Mucosa of descending colon (tissue), 3 donors: ENCODE data around the gene SCN8A. TPM values are rescaled to one million over a fixed set of nuclear protein-coding genes. Genes with fewer than 3 reads are reported as not detected.

Experiments used
- ATAC-seq: fragments of 200-7000 bp; cut with Tn5 transposase; one replicate; pipeline ENCODE4 v1.9.1; 2020; ENCODE audit warnings: mild to moderate bottlenecking, moderate library complexity
- DNase-seq, 3 donors: peaks; one replicate each; pipeline ENCODE4 v3.0.0-alpha.2; 2020
- H3K36me3 ChIP-seq: fragments of 200-600 bp; one replicate; pipeline ENCODE4 v1.8.0; 2021; ENCODE audit warnings: low read depth, mild to moderate bottlenecking
- H3K4me1 ChIP-seq: fragments of 200-600 bp; one replicate; pipeline ENCODE4 v1.8.0; 2021; ENCODE audit warnings: low read depth, mild to moderate bottlenecking
- H3K4me3 ChIP-seq: fragments of 200-600 bp; one replicate; pipeline ENCODE4 v1.8.0; 2021; ENCODE audit warnings: mild to moderate bottlenecking
- H3K9me3 ChIP-seq: fragments of 200-600 bp; one replicate; pipeline ENCODE4 v1.8.0; 2021; ENCODE audit warnings: mild to moderate bottlenecking
- intact Hi-C, 2 donors: fragments of 100-400 bp; cut with DNase I in 1 of 2; cut with micrococcal nuclease in 1 of 2; formaldehyde crosslinking; loops; one replicate each; pipeline versions ENCODE4 v1.11.0 to v1.11.1; 2022; cut with DNase I, micrococcal nuclease
- total RNA-seq, 3 donors: library from RNA; stranded (reverse); fragmentation: NEBNext Ultra II Directional in 2 of 3; extraction: Animal tissue kit (Norgen Biotek cat#: 25700) in 2 of 3; gene quantifications; one replicate each; pipeline versions ENCODE4 v1.2.1 to v1.2.4, GENCODE V29; 2021 to 2023
- TF ChIP-seq, protein P1 (sequence below): fragments of 200-600 bp; IDR thresholded peaks from one replicate; pipeline ENCODE4 v1.8.0; 2022; ENCODE audit warnings: antibody characterized with exemption, mild to moderate bottlenecking
- donor health status: DM: no; HTN: no; CAD: no; lungs with moderate emphysema.
- donor health status: DM: no; HTN: no; CAD: no.
- donor health status: DM: no; HTN: yes; CAD: no.

Gene SCN8A
- total RNA-seq, 3 donors from 2014 or later, result 2.7 to 5.2 (median 3.6) TPM

DNA sequence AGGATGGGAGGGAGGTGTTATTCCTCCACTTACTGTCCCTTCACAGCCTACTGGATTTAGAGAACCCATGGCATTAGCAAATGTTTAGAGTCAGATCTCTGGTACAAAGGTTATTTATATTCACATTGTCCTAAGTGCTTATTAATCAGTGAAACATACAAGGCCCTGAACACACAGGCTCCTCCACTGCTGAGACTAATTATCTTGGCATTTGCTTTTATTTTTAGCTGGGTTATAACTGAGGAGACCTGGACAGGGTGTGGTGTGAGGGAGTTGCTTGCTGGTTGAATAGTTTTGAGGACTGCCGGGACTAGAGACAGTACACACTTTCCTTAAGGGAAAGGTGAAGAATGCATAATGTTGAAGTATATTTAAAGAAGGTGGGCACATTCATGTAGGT is 180.0 kb downstream of the SCN8A start:
- H3K9me3 ChIP-seq, result no peaks in the 10 kb centered on the region
- intact Hi-C loops, result no loop called here

DNA sequence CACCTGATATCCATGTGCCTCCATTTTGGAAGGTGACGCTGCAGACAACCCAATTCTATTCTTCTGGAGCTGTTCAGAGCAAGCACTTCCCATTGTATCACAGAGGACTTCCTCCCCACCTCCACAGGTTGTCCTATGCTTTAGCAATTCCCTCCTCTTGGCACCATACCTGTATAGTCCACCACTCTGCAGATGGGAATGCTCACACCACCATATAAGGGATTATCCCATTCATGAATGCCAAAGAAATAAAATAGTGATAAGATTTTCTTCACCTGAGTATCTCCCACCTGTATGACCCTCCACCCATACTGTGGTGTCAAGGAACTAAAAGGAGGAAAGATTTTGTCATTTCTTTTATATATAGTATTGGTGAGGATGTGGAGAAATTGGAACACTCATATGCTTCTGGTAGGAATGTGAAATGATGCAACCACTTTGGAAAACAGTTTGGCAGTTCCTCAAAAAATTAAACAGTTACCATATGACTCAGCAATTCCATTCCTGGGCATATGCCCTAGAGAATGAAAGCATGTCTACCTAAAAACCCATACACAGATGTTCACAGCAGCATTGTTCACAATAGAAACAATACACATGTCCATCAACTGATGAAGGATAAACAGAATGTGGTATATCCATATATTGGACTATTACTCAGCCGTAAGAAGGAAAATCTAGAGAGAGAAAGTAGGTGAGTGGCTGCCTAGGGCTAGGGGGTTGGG is 182.3 kb downstream of the SCN8A start:
- no peak for ATAC-seq

More for the DNA sequence above, 180.0 kb downstream of the SCN8A start:
- DNase-seq (no peak), ATAC-seq (no peak)
- H3K4me3 ChIP-seq, result no peak overlapping the region
- H3K36me3 ChIP-seq, result no peaks in the 10 kb centered on the region
- no peaks in the 10 kb centered on the region for H3K4me1 ChIP-seq
- TF ChIP-seq, protein P1, sequence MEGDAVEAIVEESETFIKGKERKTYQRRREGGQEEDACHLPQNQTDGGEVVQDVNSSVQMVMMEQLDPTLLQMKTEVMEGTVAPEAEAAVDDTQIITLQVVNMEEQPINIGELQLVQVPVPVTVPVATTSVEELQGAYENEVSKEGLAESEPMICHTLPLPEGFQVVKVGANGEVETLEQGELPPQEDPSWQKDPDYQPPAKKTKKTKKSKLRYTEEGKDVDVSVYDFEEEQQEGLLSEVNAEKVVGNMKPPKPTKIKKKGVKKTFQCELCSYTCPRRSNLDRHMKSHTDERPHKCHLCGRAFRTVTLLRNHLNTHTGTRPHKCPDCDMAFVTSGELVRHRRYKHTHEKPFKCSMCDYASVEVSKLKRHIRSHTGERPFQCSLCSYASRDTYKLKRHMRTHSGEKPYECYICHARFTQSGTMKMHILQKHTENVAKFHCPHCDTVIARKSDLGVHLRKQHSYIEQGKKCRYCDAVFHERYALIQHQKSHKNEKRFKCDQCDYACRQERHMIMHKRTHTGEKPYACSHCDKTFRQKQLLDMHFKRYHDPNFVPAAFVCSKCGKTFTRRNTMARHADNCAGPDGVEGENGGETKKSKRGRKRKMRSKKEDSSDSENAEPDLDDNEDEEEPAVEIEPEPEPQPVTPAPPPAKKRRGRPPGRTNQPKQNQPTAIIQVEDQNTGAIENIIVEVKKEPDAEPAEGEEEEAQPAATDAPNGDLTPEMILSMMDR, result no peak

DNA sequence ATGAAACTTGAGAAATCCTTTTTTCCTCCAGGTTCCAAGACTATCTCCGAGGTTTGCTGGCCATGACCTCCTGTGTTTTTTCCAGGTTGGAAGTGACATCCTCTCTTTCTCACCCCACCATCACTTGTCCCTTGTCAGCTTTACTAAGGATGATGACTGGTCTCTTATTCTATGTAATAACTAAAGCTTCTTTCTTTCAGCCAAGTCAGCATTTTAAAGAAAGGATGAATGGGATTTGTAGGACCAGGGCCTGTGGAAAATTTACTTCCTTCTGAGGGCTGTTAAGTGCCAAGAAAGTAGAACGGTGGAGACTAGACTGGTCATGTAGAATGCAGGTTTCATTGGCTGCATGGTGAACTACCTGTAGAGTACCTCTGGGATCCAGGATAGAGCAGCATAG is 183.9 kb downstream of the SCN8A start:
- H3K36me3 ChIP-seq, result no peaks in the 10 kb centered on the region
- no peaks in the 10 kb centered on the region for H3K4me1 ChIP-seq
- no peak for DNase-seq
- H3K4me3 ChIP-seq, result no peak overlapping the region
- ATAC-seq, result no peak
- H3K9me3 ChIP-seq, result no peaks in the 10 kb centered on the region
- TF ChIP-seq, protein P1, result no peak
- intact Hi-C loops, result no loop called here

More for the DNA sequence above, 182.3 kb downstream of the SCN8A start:
- intact Hi-C loops, result no loop called here
- Histone ChIP-seq H3K4me1 (no peaks in the 10 kb centered on the region), H3K4me3 (no peak overlapping the region), H3K36me3 (no peaks in the 10 kb centered on the region), H3K9me3 (no peaks in the 10 kb centered on the region)
- TF ChIP-seq, protein P1, result no peak
- no peak for DNase-seq

DNA sequence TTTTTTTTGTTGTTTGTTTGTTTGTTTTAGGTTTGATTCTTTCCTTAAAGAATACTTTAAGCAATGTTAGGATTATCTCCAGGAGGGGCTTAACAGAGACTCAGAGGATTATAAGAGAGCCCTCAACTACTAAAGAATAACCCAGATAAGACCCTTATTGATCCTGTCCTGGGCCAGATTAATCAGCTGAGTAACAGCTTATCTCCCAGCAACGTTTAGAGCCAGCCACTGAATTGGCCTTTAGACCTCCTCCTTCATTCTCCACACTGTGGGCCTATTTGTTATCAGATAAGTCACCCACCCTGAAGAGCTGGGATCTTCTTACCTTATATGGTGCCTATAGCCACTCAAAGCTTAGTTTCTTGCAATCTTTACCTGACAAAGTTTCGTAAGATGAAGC is 186.4 kb downstream of the SCN8A start:
- ATAC-seq (no peak), DNase-seq (no peak)
- Histone ChIP-seq H3K4me1 (no peaks in the 10 kb centered on the region), H3K4me3 (no peak overlapping the region), H3K9me3 (no peaks in the 10 kb centered on the region), H3K36me3 (no peaks in the 10 kb centered on the region)
- TF ChIP-seq, protein P1, result no peak
- intact Hi-C loops, result no loop called here

DNA sequence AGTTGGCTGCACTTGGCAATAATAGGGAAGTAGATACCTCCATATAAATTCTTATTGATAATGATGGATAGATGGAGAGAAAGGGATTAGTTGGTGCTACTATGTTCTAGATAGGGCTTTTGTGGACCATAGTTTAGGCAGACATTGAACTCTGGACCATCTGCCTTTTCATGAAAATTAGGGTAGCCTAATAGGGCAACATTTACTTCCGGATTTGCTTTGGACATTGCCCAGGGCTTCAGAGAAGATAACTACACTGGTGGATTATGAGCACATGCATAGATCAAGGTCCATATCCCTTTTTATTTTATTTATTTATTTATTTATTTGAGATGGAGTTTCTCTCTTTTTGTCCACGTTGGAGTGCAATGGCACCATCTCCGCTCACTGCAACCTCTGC is 186.9 kb downstream of the SCN8A start:
- H3K9me3 ChIP-seq, result no peaks in the 10 kb centered on the region
- H3K4me3 ChIP-seq, result no peak overlapping the region
- no peak for DNase-seq
- TF ChIP-seq, protein P1, result no peak
- H3K4me1 ChIP-seq, result no peaks in the 10 kb centered on the region
- ATAC-seq, result no peak
- intact Hi-C loops, result no loop called here
- no peaks in the 10 kb centered on the region for H3K36me3 ChIP-seq
